HG02938 (cell line): ENCODE data around the gene SSTR3.

Experiments used
- ATAC-seq: cut with Tn5 transposase; IDR thresholded peaks from one replicate; pipeline ENCODE4 v1.9.1; 2021; ENCODE audit warnings: mild to moderate bottlenecking, moderate library complexity; ENCODE audit not compliant: unreplicated experiment

The SSTR3 gene

GRCh38 chr22:37169947-37170688, 42.2 kb downstream of the SSTR3 start:
- ATAC-seq: no peak

GRCh38 chr22:37169406-37169805, 42.9 kb downstream of the SSTR3 start:
- ATAC-seq: no peak

GRCh38 chr22:37167981-37168647, 44.2 kb downstream of the SSTR3 start:
- no peak for ATAC-seq

GRCh38 chr22:37167176-37167980, 44.9 kb downstream of the SSTR3 start:
- no peak for ATAC-seq

GRCh38 chr22:37166675-37167066, 45.6 kb downstream of the SSTR3 start:
- ATAC-seq: no peak

GRCh38 chr22:37165940-37166674, 46.2 kb downstream of the SSTR3 start:
- no peak for ATAC-seq

GRCh38 chr22:37165066-37165465, 47.2 kb downstream of the SSTR3 start:
- no peak for ATAC-seq

GRCh38 chr22:37164505-37164887, 47.8 kb downstream of the SSTR3 start:
- no peak for ATAC-seq

- ATAC-seq: no peak
Observed at GRCh38 chr22:37163575-37164504, 48.4 kb downstream of the SSTR3 start.

- no peak for ATAC-seq
Observed at GRCh38 chr22:37163096-37163489, 49.2 kb downstream of the SSTR3 start.

GRCh38 chr22:37162221-37163095, 49.8 kb downstream of the SSTR3 start:
- ATAC-seq: peak; percentile 47

- ATAC-seq: no peak
Observed at GRCh38 chr22:37161443-37161842, 50.8 kb downstream of the SSTR3 start.

- no peak for ATAC-seq
Observed at GRCh38 chr22:37160027-37160426, 52.2 kb downstream of the SSTR3 start.

GRCh38 chr22:37158963-37159290, 53.4 kb downstream of the SSTR3 start:
- ATAC-seq: no peak

- no peak for ATAC-seq
Observed at GRCh38 chr22:37157516-37158285, 54.6 kb downstream of the SSTR3 start.

- no peak for ATAC-seq
Observed at GRCh38 chr22:37156686-37157435, 55.4 kb downstream of the SSTR3 start.

GRCh38 chr22:37155971-37156370, 56.3 kb downstream of the SSTR3 start:
- ATAC-seq: no peak
